ENCODE data around the gene UBL4A.

- TF ChIP-seq EZH2 (IDR thresholded peaks at IDR 0.05) (no peak), CTCF (IDR thresholded peaks at IDR 0.05) (no peak), EZH2phosphoT487 (IDR thresholded peaks at IDR 0.05) (no peak)
These were observed 17.3 kb downstream of the UBL4A start for GRCh38 chrX:154469114-154469513.

Data from neural progenitor cell (in vitro differentiated cells).